ENCODE results near the gene CDK5RAP2.

CDK5RAP2 gene

DNA sequence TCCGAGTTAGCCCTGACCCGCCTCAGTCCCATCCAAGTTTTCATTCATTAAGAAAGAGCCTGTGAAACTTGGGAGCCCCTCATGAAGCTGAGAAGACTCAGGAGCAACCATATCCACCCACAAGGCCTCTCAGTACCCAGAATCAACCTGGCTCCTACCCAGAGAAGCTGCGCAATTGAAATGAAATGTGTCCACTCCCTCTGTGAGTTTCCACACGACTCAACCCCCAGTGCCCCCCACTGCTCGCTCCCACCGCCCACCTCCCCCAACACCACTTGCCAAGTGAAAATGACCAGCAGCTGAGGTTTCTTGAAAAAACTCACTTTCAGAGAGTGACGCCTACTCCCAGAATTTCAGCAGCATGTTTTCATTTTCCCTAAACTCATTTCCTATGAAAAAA, 104.6 kb downstream of the CDK5RAP2 start:
- TF ChIP-seq, protein P1, sequence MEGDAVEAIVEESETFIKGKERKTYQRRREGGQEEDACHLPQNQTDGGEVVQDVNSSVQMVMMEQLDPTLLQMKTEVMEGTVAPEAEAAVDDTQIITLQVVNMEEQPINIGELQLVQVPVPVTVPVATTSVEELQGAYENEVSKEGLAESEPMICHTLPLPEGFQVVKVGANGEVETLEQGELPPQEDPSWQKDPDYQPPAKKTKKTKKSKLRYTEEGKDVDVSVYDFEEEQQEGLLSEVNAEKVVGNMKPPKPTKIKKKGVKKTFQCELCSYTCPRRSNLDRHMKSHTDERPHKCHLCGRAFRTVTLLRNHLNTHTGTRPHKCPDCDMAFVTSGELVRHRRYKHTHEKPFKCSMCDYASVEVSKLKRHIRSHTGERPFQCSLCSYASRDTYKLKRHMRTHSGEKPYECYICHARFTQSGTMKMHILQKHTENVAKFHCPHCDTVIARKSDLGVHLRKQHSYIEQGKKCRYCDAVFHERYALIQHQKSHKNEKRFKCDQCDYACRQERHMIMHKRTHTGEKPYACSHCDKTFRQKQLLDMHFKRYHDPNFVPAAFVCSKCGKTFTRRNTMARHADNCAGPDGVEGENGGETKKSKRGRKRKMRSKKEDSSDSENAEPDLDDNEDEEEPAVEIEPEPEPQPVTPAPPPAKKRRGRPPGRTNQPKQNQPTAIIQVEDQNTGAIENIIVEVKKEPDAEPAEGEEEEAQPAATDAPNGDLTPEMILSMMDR (IDR thresholded peaks at IDR 0.05; ENCODE audit: low read depth, low read length) = no peak
- DNase-seq (ENCODE audit: low read depth in 2 of 2) = peak; percentile 45 to 88
- no peak overlapping the region for H3K4me3 ChIP-seq (replicated peaks in 1 of 2; ENCODE audit: low read depth in 2 of 2, low read length in 2 of 2)

DNA sequence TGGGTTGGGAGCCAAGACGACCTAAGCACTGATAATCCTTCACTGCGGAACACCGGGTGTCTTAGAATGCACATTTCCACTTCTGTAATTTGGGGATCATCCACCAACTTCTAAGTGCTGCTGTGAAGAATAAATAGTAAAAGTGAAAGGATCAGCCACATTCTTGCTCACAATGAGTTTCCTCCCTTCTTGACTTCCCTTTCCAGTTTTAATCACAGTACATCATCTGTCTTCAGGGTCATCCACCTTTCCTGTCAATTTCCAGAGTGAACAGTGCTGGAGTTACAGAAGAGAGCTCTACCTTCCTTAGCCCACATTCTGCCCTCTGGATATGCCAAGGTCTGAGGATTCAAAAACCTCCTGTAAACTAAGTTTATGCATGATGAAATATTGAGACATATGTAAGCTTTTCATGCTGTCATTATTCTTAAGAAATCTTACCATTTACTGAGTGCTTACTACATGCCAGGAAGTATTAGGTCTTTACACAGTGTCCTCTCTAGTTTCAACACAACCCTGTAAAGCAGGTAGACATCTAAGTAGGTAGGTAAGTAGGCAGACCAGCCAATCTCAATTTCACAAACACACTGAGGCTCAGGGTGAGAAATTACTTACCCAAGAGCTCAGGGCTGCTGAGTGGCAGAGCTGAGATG, 105.2 kb downstream of the CDK5RAP2 start:
- H3K4me3 ChIP-seq (replicated peaks in 1 of 2; ENCODE audit: low read depth in 2 of 2, low read length in 2 of 2) = no peak overlapping the region
- TF ChIP-seq, protein P1 (IDR thresholded peaks at IDR 0.05; ENCODE audit: low read depth, low read length) = no peak
- DNase-seq (ENCODE audit: low read depth in 2 of 2) = peak; percentile 51 to 54

DNA sequence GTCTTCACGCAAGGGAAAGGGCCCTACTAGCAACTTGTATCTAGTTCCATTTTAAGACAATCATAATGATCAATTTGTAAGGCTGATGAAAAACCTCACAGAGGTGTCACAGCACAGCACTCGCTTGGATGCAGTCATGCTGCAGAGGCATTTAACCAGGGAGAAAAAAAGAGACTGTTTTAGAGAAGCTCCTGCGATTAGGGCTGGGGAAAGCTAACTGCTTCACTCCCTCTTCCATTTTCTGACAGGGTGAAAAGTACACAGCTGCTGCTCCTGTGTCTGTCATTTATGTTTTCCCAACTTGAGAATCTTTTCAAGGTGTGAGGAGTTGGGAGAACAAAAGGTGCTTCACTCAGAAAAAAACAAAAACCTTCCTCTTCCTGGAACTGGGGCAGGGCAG, 106.4 kb downstream of the CDK5RAP2 start:
- H3K4me3 ChIP-seq (replicated peaks in 1 of 2; ENCODE audit: low read depth in 2 of 2, low read length in 2 of 2) = no peak overlapping the region
- DNase-seq (ENCODE audit: low read depth in 2 of 2) = no peak
- TF ChIP-seq, protein P1 (IDR thresholded peaks at IDR 0.05; ENCODE audit: low read depth, low read length) = no peak

DNA sequence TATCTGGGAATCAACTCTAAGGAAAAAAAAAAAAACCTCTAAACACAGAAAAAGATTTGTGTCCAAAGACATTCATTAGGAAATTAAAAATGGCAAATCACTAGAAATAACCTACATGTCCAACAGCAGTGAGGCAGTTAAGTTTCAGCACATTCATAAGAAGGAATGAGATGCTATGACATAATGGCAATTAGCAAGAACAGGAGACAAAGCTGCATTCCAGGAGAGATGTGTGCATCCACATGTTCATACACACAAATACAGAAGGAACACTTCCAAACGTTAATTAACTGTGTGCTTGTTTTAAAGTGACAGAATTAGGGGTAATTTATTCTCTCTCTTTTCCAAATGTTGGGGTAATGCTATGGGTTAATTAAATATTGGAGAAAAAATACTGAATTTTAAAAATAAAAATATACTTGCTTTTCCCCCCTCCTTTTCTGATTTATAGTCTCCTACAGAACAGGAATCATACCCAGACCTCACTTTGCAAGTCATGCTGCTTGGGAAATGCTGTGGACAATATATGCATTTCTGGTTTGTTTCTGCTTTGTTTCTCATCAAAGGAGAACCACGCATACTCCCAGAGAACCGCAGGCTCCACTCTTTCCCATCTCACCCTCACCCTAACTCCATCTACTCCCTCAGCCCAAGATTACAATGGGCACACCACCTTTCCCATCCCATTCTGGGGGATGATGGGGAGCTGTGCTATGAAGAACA, 114.1 kb downstream of the CDK5RAP2 start:
- TF ChIP-seq, protein P1 (IDR thresholded peaks at IDR 0.05; ENCODE audit: low read depth, low read length) = no peak
- H3K4me3 ChIP-seq (replicated peaks in 1 of 2; ENCODE audit: low read depth in 2 of 2, low read length in 2 of 2) = no peak overlapping the region
- DNase-seq (ENCODE audit: low read depth in 2 of 2) = no peak

DNA sequence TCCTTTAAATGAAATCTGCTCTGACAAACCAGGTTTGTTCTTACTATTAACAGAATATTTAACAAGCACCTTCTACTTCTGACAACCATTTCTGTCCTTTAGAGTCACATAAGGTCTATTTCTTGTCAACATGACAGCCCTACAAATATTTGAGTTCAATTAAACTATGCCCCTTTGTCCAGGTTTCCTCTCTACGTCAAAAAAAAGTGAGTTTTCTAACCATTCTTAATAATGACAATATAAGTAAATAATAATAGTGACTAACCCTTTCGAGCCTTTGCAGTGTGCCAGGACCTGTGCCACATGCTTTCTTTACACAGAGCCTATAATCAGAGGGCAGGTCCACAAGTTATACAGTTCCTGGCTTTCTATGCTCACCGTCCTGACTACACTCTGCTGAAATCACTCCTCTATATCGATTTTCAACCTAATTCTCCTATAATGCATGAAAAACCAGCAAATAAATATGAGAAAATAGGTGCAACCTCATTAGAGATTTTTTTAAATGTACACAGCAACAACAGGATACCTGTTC, 115.0 kb downstream of the CDK5RAP2 start:
- no peak for DNase-seq (ENCODE audit: low read depth in 2 of 2)
- H3K4me3 ChIP-seq (replicated peaks in 1 of 2; ENCODE audit: low read depth in 2 of 2, low read length in 2 of 2) = no peak overlapping the region
- TF ChIP-seq, protein P1 (IDR thresholded peaks at IDR 0.05; ENCODE audit: low read depth, low read length) = no peak

DNA sequence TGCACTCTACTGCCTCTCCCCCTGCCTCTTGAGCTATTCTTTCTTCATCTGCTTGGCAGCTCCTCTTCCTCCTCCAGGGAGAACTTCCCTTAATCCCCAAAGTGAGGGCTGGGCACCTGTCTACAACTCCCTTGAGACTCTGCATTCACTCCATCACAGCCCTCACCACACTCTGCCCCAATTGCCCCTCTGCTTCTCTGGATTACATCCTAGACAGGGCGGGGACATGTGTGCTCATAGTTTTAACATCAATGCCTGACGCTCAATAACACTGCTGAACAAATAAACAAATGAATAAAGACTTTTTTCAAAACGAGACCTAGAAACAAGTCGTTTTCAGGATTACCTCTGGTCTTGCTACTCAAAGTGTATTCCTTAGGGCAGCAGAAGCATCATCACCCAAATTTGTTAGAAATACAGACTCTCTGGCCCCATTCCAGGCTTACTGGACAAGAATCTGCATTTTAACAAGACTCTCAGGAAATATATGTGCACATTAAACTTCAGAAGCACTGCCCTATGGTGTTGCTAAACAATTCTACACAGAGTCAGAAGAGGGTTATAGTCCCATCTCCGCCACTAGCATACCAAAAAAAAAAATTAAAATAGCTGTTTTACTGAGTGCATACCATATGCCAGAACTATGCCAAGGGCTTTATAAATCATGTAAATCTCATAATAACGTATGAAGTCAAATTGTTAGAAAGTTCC, 115.6 kb downstream of the CDK5RAP2 start:
- no peak for DNase-seq (ENCODE audit: low read depth in 2 of 2)
- TF ChIP-seq, protein P1 (IDR thresholded peaks at IDR 0.05; ENCODE audit: low read depth, low read length) = no peak
- H3K4me3 ChIP-seq (replicated peaks in 1 of 2; ENCODE audit: low read depth in 2 of 2, low read length in 2 of 2) = no peak overlapping the region

Data from cardiac fibroblast (primary cell).